HUES64 (cell line): ENCODE data around the gene CELA1.
A peak's percentile ranks its signal among the peaks of the same experiment; 100 is the strongest.
"Not testable (repeated sequence)": the region's sequence is repeated elsewhere in the genome, so short reads cannot be mapped to it uniquely, and the experiment has no call there.

ENCODE experiments used
- H3K27ac ChIP-seq: 2 replicates; pipeline ENCODE4 v1.7.0; 2013; ENCODE audit warnings: low read depth, low read length, inconsistent platforms
- H3K27me3 ChIP-seq: 2 replicates; pipeline ENCODE4 v1.6.1; 2013; ENCODE audit warnings: mild to moderate bottlenecking, low read length; ENCODE audit not compliant: insufficient read depth
- H3K36me3 ChIP-seq: 2 replicates; pipeline ENCODE4 v1.6.1; 2013; ENCODE audit warnings: mild to moderate bottlenecking, low read length; ENCODE audit not compliant: insufficient read depth
- H3K4me1 ChIP-seq: 2 replicates; pipeline ENCODE4 v1.6.1; 2013; ENCODE audit warnings: mild to moderate bottlenecking, low read length, moderate library complexity; ENCODE audit not compliant: insufficient read depth
- H3K4me3 ChIP-seq: 2 replicates; pipeline ENCODE4 v1.5.1; 2013; ENCODE audit warnings: mild to moderate bottlenecking, low read length, moderate library complexity
- H3K9ac ChIP-seq: 2 replicates; pipeline ENCODE4 v1.6.1; 2013; ENCODE audit warnings: mild to moderate bottlenecking, low read depth, low read length
- H3K9me3 ChIP-seq: 2 replicates; pipeline ENCODE4 v1.6.1; 2013; ENCODE audit warnings: low read depth, low read length; ENCODE audit not compliant: insufficient read depth
- WGBS: fragments of 150-250, 120-280 bp; methylation state at CpG from one replicate; pipeline ENCODE4 v1.1.7; 2013; ENCODE audit warnings: missing lambda C conversion rate; 5-methylcytosine and 5-hydroxymethylcytosine counted together

Gene CELA1

GRCh38 chr12:51323966-51324895, 22.2 kb downstream of the CELA1 start, which contains the start of gene BIN2:
TSS of gene BIN2 (minus strand) at chr12:51324174. CDS start at chr12:51324102, 72 bp downstream.
- Histone ChIP-seq H3K4me1 (peaks cover 34% of the 10 kb centered on the region), H3K27ac (no peak within 1 kb of the TSS), H3K36me3 (no peaks in the 10 kb centered on the region), H3K4me3 (no peak within 1 kb of the TSS), H3K9ac (no peak within 1 kb of the TSS), H3K27me3 (no peaks in the 10 kb centered on the region), H3K9me3 (no peaks in the 10 kb centered on the region)
- 95% methylated on average over 60 of the region's 60 CpGs for WGBS

DNA sequence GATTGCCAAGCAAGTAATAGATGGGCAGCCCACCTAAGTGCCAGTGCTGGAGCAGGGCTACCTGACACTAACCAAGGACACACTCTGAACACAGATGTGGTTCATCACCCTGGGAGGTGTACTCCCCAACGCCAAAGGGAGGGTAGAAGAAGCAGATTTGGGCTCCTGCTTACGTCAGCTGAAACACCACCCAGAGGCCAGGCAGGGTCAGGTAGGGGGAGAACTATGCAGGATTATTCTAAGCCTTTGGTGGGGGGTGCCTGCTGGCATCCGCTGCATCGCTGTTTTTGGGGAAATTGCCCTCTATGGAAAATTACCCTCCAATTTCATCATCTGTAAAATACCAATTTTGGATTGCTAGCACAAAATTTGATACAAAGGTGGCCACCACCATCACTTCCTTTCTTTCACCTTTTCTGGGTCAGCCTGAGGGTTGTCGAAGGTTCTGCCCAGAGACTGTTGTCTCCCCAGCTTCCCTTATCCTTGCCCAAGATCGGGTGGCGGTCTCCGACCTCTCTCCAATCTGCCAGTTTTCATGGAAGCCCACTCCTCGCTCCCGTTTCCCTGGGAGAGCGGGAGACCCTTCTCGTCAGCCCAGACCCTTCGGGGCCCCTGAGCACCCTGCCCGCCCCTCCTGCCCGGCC, 23.0 kb downstream of the CELA1 start:
- Histone ChIP-seq H3K4me3 (no peak overlapping the region), H3K27me3 (no peaks in the 10 kb centered on the region), H3K4me1 (peaks cover 42% of the 10 kb centered on the region), H3K9ac (no peak overlapping the region), H3K36me3 (no peaks in the 10 kb centered on the region), H3K27ac (no peak overlapping the region), H3K9me3 (no peaks in the 10 kb centered on the region)
- 92% methylated on average over 15 of the region's 15 CpGs for WGBS

- WGBS = 95% methylated on average over 5 of the region's 5 CpGs
- H3K4me1 ChIP-seq = peaks cover 43% of the 10 kb centered on the region
- H3K9me3 ChIP-seq = no peaks in the 10 kb centered on the region
- no peaks in the 10 kb centered on the region for H3K27me3 ChIP-seq
- no peak overlapping the region for H3K27ac ChIP-seq
- H3K9ac ChIP-seq = no peak overlapping the region
- H3K4me3 ChIP-seq = no peak overlapping the region
- H3K36me3 ChIP-seq = no peaks in the 10 kb centered on the region
These were observed 24.0 kb downstream of the CELA1 start for GRCh38 chr12:51322452-51322851.

DNA sequence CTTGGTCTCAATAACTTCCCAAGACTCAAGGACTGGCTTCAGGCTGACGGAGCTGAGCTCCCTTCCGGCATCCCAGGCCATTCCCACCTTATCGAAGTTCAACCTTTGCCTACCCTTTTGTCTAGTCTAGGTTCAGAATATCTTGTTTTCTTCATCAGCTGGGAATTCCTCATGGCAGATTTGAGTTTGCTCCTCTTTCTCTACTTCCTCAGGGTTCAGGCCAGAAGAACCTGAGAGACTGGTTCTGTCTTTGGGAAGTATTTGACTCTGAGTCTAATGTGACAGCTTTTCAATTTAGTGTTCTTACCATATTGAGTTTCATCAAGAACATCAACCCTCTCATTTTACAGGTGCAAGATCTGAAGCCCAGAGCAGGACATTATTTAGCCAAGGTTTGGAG, 24.6 kb downstream of the CELA1 start:
- peaks cover 43% of the 10 kb centered on the region for H3K4me1 ChIP-seq

DNA sequence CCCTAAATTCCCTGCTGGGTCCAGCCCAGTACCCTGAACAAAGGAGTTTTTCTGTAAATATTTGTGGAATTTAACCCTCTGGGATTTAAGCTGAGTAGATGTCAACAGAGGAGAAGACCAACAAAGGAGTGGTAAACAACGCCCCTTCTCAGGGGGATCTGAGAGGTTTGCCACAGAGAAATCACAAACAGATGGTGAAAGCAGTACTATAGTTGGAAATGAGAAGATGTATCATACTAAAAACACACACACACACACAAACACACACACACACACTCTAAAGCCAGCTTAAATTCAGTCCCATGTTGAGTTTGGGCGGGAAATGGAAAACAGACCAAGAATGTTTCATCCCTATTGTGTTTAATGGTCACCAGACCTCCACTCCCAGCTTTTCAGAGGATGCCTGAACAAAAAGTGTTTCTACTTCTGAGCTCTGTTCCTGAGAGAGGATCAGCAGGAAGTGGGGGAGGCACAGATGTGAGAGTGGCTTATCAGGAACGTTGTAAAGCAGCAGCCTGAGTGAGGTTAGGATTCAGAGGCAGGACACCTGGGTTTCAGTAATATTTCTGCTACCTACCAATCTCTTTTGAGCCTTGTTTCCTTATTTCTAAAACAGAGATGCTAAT, 25.7 kb downstream of the CELA1 start:
- H3K4me1 ChIP-seq = peaks cover 43% of the 10 kb centered on the region
- H3K27me3 ChIP-seq = no peaks in the 10 kb centered on the region
- no peaks in the 10 kb centered on the region for H3K9me3 ChIP-seq
- H3K36me3 ChIP-seq = no peaks in the 10 kb centered on the region
- peak overlapping the region; percentile 67 for H3K9ac ChIP-seq
- H3K27ac ChIP-seq = peak overlapping the region; percentile 91
- 14% methylated on average over 3 of the region's 3 CpGs for WGBS
- H3K4me3 ChIP-seq = peak overlapping the region; percentile 30; the same call in 1 of the 2 replicates

More for the DNA sequence above, 24.6 kb downstream of the CELA1 start:
- no peak overlapping the region for H3K9ac ChIP-seq
- H3K27ac ChIP-seq = peak overlapping the region; percentile 91
- no peak overlapping the region for H3K4me3 ChIP-seq
- H3K9me3 ChIP-seq = no peaks in the 10 kb centered on the region
- no peaks in the 10 kb centered on the region for H3K36me3 ChIP-seq
- no peaks in the 10 kb centered on the region for H3K27me3 ChIP-seq
- WGBS = 89% methylated on average over 3 of the region's 3 CpGs

DNA sequence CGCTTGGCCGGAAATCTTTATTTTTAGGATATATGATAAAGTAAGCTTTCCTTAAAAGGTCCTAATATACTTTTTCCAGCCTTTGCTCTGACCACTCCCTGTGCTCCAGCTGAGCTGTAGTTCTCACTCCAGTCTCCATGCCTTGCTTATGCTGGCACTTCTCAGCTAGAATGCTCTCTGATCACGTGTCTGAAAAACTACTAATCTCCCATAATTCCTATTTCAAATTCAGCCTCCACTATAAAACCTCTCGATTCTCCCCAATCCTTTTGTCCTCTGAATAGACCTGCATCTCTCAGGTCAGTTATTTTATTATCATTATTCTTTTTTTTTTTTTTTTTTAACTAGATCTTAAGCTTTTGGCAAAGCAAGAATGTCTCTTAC, 26.2 kb downstream of the CELA1 start:
- no peaks in the 10 kb centered on the region for H3K36me3 ChIP-seq
- no peaks in the 10 kb centered on the region for H3K27me3 ChIP-seq
- peaks cover 43% of the 10 kb centered on the region for H3K4me1 ChIP-seq
- no peak overlapping the region for H3K9ac ChIP-seq
- no peak overlapping the region for H3K4me3 ChIP-seq
- peak overlapping the region; percentile 85 for H3K27ac ChIP-seq
- WGBS = 33% methylated on average over 2 of the region's 4 CpGs
- H3K9me3 ChIP-seq = no peaks in the 10 kb centered on the region

- Histone ChIP-seq H3K9ac (no peak overlapping the region), H3K36me3 (no peaks in the 10 kb centered on the region), H3K4me3 (no peak overlapping the region), H3K4me1 (peaks cover 43% of the 10 kb centered on the region), H3K27me3 (no peaks in the 10 kb centered on the region), H3K27ac (peak overlapping the region; percentile 53), H3K9me3 (no peaks in the 10 kb centered on the region)
- WGBS = 79% methylated on average over 2 of the region's 3 CpGs
These were observed 27.5 kb downstream of the CELA1 start for GRCh38 chr12:51318846-51319599.

GRCh38 chr12:51318057-51318806, 28.2 kb downstream of the CELA1 start:
- peaks cover 43% of the 10 kb centered on the region for H3K4me1 ChIP-seq
- not testable (repeated sequence) for H3K27ac ChIP-seq, H3K9ac ChIP-seq, H3K27me3 ChIP-seq, H3K9me3 ChIP-seq, H3K36me3 ChIP-seq, H3K4me3 ChIP-seq
- 92% methylated on average over 7 of the region's 8 CpGs for WGBS

DNA sequence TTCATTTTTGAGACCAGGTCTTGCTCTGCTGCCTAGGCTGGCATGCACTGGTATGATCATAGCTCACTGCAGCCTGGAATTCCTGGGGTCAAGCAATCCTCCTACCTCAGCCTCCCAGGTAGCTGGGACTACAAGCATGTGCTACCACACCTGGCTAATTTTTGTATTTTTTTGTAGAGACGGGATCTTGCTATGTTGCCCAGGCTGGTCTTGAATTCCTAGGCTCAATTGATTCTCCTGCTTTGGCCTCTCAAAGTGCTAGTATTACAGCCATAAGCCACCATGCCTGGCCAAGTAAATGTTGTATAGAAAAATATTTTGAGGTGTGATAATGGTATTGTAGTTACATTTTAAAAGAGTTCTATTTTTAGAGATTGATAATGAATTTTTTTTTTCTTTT, 35.1 kb downstream of the CELA1 start:
- Histone ChIP-seq H3K27ac (no peak overlapping the region), H3K4me3 (no peak overlapping the region), H3K9ac (no peak overlapping the region), H3K4me1 (no peaks in the 10 kb centered on the region), H3K27me3 (no peaks in the 10 kb centered on the region), H3K9me3 (no peaks in the 10 kb centered on the region), H3K36me3 (no peaks in the 10 kb centered on the region)
- WGBS = 94% methylated on average over 1 of the region's 1 CpG
